ENCODE measurements around the gene RFX8.

GRCh38 chr2:101450965-101451364, 23.9 kb downstream of the RFX8 start:
- TF ChIP-seq, protein P1, sequence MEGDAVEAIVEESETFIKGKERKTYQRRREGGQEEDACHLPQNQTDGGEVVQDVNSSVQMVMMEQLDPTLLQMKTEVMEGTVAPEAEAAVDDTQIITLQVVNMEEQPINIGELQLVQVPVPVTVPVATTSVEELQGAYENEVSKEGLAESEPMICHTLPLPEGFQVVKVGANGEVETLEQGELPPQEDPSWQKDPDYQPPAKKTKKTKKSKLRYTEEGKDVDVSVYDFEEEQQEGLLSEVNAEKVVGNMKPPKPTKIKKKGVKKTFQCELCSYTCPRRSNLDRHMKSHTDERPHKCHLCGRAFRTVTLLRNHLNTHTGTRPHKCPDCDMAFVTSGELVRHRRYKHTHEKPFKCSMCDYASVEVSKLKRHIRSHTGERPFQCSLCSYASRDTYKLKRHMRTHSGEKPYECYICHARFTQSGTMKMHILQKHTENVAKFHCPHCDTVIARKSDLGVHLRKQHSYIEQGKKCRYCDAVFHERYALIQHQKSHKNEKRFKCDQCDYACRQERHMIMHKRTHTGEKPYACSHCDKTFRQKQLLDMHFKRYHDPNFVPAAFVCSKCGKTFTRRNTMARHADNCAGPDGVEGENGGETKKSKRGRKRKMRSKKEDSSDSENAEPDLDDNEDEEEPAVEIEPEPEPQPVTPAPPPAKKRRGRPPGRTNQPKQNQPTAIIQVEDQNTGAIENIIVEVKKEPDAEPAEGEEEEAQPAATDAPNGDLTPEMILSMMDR (IDR thresholded peaks at IDR 0.05; ENCODE audit: extremely low read depth in 1 of 2, insufficient read depth in 1 of 2, low read depth in 1 of 2, low read length in 2 of 2) = no peak
- TF ChIP-seq EZH2 (IDR thresholded peaks at IDR 0.05; ENCODE audit: borderline replicate concordance, low read depth, low read length, severe bottlenecking) = no peak
- no peak for TF ChIP-seq MAX (IDR thresholded peaks at IDR 0.05; ENCODE audit: insufficient read depth, insufficient read length)
- TF ChIP-seq POLR2A (IDR thresholded peaks at IDR 0.05; ENCODE audit: low read depth, low read length) = no peak

Data from endothelial cell of umbilical vein (primary cell).